Testis (tissue), 2 donors: ENCODE data around the gene BGLAP.

ENCODE experiments used
- CTCF ChIP-seq, 3 experiments: fragments of 450-650 bp in 2 of 3; fragments of 200-600 bp in 1 of 3; sonication (generic) in 1 of 3; IDR thresholded peaks; one replicate each; pipeline ENCODE4 v1.5.1; 2016 to 2019; ENCODE audit warnings: antibody characterized with exemption in 3 of 3, mild to moderate bottlenecking in 2 of 3, moderate library complexity in 1 of 3
- POLR2A ChIP-seq: fragments of 450-650 bp; IDR thresholded peaks from one replicate; pipeline ENCODE4 v1.6.1; 2017; ENCODE audit warnings: antibody characterized with exemption, mild to moderate bottlenecking, moderate library complexity

GRCh38 chr1:156289857-156290256, 47.9 kb downstream of the BGLAP start:
- TF ChIP-seq CTCF (IDR thresholded peaks at IDR 0.05): no peak
- TF ChIP-seq POLR2A: no peak
